GM21515 (cell line): Measurements from ENCODE around the gene SNX13.
"Not testable (repeated sequence)": the region's sequence is repeated elsewhere in the genome, so short reads cannot be mapped to it uniquely, and the experiment has no call there.

Experiments used
- ATAC-seq: cut with Tn5 transposase; IDR thresholded peaks from one replicate; pipeline ENCODE4 v1.9.1; 2021; ENCODE audit not compliant: unreplicated experiment

SNX13 gene

DNA sequence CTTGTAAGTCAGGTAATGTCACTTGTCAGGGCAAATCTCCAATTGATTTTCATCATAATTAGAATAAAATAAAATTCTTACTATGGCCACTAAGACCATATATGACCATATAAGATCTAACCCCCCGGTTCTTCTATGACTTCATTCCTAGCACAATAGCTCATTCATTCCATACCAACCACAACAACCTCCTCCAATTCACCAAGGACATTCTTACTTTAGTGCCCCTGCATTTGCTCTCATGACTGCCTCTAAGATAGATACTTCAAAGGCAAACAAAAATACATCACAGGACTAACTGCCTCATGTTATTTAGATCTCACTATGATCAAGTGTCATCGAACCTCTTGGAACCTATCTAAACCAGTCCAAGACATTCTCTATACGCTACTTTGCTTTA, 90.8 kb downstream of the SNX13 start:
- no peak for ATAC-seq

DNA sequence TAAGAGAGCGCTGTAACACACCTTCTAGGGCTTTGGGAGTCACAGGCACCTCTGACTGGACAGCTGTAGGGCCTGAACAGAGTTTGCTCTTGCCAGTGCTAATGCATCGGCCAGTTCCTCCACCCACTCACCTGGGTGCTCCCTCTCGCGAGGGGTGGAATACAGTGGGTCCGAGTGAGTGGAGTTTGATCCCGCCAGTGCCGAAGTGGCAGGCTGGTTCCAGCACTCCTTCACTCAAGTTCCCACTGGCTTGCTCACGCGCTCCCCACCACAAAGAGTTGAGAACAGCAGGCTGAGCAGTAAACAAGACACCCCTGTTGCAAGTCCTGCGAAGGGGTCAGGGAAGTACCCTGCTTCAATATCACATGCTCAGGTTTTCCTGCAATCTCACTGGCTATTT, 91.8 kb downstream of the SNX13 start:
- ATAC-seq, result no peak

DNA sequence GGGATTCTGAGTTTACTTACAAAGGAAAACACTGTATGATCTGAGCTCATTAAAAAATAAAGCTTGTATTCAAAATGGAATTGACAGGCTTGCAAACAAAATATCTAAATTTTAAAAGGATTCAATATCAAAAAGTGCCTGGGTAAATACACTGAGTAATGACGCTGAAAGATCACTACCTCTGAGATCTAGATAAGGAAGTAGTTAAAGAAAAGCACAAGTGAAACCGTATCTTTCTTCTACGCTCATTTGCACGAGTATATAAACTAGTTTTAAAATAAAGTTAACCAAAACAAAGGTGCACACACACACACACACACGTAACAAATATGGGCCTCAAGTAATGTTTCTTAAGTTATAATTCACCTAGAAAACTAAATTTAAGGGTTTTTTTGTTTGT, 93.4 kb downstream of the SNX13 start:
- no peak for ATAC-seq

DNA sequence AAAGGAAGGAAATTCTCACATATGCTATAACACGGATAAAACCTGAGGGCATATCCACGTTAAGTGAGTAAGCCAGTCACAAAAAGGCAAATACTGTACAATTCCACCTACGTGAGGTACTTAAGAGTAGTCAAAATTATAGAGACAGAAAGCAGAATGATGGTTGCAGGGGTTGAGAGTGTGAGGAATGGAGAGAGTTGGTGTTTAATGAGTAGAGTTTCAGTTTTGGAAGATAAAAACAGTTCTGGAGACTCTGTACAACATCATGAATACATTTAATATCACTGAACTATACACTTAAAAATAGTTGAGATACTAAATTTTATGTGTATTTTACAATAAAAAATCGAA, 95.1 kb downstream of the SNX13 start:
- no peak for ATAC-seq

DNA sequence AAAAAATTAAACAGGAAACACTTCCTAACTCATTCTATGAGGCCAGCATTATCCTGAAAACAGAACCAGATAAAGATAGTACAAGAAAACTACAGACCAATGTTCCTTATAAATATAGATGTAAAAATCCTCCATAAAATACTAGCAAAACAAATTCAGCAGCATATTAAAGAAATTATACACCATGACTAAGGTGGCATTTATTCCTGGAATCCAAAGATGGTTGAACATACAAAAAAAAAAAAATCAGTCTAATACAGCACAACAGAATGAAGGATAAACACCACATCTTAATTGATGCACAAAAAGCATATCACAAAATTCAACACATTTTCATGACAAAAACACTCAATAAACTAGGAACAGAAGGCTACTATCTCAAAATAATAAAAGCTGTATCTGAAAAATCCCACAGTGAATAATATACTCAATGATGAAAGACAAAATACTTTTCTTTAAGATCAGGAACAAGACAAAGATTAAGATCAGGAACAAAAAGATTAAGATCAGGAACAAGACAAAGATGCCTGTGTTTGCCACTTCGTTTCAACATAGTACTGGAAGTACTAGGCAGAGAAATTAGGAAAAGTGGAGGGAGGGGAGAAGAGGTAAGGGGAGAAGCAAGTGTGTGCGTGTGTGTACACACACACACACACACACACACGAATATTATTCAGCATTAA, 95.6 kb downstream of the SNX13 start:
- ATAC-seq, result no peak

DNA sequence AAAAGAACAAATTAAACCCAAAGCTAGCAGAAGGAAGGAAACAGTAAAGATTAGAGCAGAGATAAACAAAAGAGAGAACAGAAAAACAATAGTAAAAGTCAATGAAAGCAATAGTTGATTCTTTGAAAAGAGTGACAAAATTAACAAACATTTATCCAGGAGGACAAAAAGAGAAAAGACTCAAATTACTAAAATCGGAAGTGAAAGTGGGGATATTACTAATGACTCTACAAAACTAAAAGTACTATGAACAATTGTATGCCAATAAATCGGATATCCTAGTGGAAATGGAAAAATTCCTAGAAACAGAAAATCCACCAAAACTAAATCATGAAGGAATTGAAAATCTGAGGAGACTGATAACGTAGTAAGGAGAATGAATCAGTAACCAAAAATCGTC, 96.3 kb downstream of the SNX13 start:
- no peak for ATAC-seq

DNA sequence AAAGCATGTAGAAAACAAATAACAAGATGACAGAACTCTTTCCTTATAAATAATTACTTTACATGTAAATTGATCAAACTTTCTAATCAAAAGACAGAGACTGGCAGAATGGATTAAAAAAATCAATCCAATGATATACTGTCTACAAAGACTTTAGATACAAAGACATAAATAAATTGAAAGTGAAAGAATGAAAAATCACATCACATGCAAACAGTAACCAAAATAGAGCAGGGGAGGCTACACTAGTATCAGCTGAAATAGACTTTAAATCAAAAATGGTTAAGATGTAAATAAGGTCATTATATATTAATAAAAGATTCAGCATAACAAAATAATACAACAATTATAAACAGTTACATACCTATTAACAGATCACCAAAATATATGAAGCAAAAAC, 97.3 kb downstream of the SNX13 start:
- no peak for ATAC-seq

DNA sequence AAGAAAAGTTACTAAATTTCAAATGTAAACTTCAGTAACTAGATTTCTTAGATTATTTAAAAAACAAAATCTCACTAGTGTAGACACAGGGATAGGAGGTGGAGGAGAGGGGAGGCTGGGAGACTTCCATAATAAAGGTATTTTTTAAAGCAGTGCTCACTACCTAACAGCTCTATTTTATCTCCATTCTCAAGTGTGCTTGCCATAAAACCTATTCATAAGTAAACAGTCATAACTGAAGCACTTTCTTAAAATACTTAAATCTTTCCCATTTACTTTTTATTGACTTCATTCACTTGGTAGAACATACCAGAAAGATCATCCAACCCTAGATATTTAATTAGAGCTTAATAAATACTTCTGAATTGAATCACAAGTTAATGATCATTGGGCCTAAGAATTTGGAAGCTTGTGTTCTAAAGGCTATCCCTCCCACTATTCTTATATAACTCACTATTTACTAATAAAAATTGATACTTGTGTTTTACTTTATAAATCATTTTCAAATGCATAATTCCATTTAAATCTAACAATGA, 107.4 kb downstream of the SNX13 start:
- ATAC-seq, result no peak

DNA sequence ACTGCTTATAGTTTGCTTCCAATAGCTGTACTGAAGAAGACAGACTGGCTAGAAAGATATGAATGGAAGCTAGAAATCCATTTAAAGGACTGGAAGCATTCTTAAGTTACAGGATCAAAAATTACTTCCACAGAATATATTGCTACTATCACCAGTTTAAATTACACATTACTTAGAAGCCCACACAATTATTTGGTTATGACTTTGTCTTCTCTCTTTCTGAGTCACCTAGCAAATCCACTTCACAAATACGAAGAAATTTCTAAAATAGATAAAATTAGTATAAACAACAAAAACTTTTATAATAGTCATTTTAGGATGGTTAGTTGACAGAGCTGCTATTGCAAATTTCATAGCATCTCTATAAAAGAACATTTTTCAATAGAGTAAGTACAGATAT, 108.1 kb downstream of the SNX13 start:
- ATAC-seq, result no peak

DNA sequence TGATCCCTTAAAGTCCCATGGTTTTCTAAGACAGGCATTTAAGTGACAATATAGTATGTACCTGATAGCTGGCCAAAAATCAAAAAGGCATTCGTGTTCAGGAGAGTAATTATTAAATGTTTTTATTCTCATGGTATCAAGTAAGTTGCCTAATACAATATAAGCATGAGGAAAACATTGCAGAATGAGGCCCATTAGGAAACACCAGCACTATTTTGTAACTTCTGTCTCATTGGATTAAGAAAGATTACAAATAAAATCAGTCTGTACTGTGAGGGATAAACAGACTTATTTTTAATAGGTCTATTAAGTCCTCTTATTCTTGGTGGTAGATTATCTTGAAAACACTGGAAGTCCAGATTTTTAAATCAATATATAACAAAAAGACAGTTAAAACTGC, 110.1 kb downstream of the SNX13 start:
- no peak for ATAC-seq

DNA sequence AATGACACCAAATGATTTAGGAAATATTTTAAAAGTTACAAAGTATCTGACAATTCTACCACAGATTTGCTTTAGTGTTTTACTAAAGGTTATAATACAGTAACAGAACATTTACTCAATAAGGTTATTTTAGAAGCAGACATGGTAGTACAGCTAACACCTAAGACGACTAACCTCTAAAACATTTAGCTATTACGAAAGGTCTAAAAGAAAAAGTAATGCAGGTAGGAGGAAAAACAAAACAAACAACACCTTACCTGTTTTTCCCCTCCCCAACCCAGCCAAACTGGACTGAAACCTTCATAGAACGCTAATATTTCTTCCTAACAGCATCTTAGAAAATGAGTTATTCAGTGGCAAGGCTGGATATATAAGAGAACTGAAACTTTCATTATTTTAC, 111.3 kb downstream of the SNX13 start:
- ATAC-seq, result no peak

DNA sequence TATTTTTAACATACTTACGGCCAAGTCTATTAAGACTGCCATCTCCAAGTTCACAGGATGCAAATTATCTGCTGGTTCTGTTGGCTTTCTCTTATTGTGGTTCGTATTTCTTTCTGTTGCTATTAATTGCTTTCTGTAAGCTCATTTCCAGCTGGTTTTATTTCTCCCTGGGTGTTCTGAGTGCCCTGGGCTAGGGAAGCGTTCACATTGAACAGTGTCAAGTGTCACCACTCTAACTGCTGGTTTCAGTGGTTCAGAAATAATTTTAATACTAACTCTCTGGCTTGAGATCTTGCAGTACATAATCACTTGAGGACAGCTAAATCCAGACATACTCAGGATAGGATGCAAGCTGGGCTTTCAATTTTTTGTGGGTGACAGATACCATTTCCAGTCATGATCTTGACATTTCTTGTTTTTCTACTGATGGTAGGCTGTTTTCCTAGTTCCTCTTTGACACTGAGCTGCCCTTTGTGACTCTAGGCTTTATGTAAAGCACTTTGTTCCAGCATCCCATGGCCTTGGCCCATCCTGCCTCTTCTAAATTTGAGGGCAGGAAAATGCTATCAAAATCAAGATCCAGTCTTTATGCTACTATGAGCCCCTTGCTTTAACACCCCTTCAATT, 117.6 kb downstream of the SNX13 start:
- no peak for ATAC-seq

DNA sequence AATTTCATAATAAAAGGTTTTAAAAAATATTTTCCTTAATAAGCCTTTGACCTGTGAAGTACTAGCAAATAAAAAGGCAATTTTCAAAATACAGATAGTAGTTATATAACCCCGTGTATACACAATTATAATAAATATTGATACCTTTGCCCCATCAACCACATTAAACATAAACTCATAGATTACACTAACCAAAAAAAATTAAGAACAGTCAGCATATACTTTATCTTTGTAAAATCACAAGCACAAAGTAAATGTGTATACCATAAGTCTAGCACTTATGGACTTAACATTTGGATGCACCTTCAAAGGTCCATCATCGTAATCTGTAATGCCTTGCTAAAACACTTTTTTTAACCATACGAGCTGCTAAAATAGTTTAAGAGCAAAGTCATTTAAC, 123.4 kb downstream of the SNX13 start:
- no peak for ATAC-seq

DNA sequence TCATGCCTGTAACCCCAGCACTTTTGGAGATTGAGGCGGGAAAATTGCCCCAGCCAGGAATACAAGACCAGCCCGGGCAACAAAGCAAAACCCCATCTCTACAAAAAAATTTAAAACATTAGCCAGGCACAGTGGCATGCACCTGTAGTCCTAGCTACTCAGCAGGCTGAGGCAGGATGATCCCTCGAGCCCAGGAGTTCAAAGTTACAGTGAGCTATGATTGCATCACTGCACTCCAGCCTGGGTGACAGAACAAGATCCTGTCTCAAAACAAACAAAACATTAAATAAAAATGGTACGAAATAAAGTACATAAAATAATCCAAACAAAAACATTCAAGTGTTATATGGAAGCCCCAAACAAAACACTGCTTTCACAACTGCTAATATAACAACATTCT, 125.0 kb downstream of the SNX13 start:
- no peak for ATAC-seq

DNA sequence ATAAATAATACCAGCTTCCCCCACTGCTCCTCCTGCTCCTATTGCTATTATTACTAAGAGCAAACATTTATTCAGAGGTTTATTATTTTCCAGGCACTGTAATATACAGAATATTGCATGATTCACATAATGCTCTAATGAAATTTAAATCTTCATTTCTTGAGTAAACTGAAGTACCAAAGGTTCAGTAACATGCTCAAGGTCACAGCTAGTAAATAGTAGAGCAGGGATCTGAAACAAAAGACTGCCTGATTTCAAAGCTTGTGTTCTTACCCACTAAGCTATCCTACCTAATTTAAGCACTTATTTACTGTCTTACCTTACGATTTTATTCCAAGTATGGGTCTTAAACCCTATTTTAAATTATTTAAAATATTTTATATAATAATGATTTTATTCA, 126.2 kb downstream of the SNX13 start:
- no peak for ATAC-seq

DNA sequence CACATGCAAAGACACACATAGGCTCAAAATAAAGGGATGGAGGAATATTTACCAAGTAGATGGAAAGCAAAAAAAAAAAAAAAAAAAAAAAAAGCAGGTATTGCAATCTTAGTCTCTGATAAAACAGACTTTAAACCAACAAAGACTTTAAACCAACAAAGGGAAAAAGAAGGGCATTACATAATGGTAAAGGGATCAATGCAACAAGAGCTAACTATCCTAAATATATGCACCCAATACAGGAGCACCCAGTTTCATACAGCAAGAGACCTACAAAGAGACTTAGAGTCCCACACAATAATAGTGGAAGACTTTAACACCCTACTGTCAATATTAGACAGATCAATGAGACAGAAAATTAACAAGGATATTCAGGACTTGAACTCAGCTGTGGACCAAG, 131.1 kb downstream of the SNX13 start:
- not testable (repeated sequence) for ATAC-seq

DNA sequence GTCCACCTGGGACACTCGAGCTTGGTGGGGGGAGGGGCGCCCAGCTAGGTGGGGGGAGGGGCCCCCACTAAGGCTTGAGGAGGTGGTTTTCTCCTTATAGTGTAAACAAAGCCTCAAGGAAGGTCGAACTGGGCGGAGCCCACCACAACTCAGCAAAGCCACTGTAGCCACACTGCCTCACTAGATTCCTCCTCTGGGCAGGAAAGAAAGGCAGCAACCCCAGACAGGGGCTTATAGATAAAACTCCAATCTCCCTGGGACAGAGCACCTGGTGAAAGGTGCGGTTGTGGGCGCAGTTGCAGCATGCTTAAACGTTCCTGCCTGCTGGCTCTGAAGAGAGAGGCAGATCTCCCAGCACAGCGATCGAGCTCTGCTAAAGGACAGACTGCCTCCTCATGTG, 133.1 kb downstream of the SNX13 start:
- no peak for ATAC-seq

DNA sequence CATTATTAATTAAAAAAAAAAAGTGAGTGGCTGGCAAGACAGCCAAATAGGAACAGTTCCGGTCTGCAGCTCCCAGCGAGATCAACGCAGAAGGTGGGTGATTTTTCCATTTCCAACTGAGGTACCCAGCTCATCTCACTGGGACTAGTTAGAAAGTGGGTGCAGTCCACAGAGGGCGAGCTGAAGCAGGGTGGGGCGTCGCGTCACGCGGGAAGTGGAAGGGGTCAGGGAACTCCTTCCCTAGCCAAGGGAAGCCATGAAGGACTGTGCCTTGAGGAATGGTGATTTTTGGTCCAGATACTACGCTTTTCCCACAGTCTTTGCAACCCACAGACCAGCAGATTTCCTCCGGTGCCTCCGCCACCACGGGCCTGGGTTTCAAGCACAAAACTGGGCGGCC, 133.7 kb downstream of the SNX13 start:
- ATAC-seq, result no peak

DNA sequence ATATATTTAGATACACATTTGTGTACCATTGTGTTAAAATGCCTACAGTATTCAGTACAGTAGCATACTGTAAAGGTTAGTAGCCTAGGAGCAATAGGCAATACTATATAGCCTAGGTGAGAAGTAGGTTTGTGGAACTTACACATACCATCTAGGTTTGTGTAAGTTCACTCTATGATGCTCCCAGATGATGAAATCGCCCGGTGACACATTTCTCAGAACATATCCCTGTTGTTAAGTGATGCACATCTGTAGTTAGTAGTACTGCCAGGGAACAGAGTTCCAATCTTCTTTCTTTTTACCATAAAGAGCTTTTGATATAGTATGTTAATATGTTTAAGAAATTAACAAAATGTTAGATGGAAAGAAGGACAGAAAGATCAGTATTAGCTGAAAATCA, 138.2 kb downstream of the SNX13 start:
- ATAC-seq, result no peak

DNA sequence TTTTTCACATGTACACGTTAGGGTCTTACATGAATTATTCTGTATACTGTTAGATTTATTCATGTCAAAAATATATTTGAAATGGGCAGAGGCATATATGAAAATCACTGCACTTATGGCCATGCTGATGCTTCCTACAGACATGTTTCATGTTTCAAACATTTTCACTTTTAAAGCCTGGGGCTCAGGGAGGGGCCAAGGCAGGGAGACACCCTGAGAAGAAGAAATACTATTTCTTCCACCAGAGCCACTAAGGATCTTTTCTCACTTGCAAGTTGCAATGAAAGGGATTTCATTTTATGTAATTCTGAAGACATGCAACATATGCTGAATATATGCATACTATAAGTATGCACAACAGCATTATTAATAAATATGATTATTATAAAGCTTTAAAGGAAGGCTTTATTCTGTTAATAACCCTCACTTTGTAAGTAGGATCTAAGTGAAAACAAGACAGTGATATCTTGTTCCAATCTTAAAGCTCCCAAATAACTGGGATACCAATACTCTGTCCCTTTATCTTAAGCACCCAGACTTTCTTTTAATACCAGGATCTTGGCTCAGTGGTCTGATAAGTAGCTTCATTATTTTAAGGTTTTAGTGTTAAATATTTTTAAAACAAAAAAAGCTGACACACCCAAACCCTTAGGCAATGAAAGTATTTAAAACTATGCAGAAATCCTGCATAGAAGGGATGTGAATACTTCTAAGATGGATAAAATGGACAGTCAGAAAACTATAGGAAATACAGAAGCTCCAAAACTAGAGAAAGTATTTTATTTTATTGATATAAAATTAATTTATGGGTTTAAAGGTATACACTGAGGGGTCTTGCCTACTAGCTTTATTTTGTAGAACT, 148.0 kb downstream of the SNX13 start:
- ATAC-seq, result no peak

DNA sequence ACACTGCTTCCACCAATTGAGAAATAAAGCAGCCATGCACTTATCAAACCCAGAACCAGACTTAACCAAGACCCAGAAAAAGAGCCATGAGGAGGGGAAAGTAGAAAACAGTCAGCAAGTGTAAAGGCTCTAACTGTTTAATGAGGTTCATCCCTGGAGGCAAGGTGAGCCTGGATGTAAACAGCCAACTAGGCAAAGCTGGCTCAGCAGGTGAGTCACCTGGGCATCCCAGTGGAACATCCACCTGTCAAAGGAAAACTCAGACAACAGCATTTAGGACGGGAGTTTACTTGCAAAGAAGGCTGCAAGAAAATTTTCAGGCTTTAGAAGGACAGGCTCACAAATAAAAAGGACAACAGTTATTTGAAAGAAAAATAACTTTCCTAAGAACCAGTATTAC, 153.0 kb downstream of the SNX13 start:
- ATAC-seq, result no peak

DNA sequence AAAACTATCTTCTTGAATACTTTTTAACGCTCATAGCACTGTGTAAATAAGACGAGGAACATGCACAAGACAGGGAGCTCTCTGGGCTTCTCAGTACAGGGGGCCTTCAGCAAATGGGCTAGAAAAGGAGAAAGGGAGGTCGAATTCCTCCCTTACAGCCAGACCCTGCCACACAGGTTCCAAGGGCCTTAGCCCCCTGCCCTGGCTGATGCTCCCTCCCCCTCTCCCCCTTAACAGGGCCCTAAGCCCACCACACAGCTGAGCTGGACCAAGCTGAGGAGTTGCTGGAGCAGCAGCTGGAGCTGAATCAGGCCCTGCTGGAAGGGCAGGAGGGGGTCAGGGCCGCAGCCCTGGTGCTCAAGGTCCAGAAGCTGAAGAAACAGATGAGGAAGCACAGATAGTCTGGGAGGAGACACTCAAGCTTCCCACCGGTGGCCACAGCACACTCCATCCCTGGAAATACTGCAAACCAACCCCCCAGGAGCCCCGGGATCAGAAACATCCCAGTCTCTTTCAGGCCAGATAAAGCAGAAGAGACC, 153.9 kb downstream of the SNX13 start:
- no peak for ATAC-seq
